Hypothalamus (tissue), 51 donors: ENCODE results near the gene UBE2QL1.

Experiments used
- DNase-seq, 51 donors: peaks; one replicate each; lab custom pipeline; 2025; lab: John Stamatoyannopoulos, UW

UBE2QL1 gene

DNA sequence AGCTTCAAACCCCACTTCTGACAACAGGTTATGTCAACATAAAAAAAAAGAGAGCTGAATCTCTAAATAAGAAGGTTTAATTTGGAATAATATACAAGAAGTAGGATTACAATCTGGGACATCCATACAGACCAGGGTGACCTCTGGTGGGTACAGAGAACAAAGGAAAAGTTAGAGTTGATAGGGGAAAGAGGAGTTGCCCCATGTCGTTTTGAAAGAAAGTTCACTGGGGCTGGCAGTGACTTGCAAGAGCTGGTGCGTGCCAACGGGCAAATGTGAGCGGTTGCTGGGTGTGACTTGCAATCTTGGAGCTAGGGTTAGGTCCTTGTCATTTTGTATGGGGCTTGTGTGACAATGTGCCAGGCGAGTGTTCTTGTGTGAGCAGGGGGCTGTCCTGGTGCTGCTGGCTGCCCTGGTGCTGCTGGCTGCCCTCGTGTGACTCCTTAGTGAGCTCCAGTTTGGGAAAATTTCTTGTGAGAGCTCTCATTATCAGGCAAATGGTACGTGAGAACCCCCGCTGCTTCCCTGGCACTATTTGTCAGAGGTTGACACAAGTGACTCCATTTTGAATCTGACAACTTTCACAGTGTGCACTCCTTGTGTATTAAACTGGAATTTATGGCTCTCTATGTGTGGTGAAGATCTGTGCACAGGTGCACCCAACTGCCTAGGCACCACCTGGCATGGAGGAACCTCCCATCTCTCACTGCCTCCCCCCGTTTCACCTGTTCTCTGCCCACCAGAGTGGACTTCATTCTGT, 69.8 kb downstream of the UBE2QL1 start:
- no peak for DNase-seq

- no peak for DNase-seq
Measured at GRCh38 chr5:6520201-6520600, 71.5 kb downstream of the UBE2QL1 start.

DNA sequence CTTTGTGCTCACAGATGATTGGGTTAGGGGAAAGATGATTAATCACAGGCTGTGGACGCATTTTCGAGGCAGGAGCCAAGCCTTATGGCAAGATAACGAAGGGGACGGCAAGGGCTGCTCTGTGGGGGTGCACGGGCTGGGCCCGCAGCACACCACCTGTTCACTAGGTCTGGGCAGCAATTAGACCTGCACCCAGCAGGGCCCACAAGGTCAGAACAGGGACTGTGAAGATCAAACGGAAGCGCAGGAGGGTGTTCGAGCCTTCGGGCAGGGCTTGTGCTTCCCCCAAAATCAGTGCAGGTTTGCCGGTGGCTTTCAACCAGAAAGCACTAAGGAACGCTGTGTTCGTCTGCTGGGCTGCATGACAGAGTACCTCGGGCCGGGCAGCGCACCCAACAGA, 73.7 kb downstream of the UBE2QL1 start:
- no peak for DNase-seq

DNA sequence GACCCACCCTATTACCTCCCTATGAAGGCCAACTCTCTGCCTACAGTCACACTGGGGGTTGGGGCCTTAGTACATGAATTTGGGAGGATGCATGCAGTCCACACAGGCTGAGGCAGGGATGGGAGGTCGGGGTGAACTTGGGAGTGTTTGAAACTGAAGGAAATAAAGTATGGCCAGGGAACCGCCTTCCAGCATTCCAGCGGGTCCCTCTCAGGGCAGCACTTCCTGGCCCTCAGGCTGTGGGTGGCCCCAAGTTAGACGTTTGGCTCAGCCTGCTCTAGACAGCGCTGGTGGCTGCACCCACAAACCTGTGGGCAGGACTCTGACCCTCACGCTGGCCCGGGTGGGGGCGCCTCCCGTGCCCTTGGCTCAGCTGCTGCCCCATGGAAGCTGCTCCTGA, 74.3 kb downstream of the UBE2QL1 start:
- DNase-seq: no peak

DNA sequence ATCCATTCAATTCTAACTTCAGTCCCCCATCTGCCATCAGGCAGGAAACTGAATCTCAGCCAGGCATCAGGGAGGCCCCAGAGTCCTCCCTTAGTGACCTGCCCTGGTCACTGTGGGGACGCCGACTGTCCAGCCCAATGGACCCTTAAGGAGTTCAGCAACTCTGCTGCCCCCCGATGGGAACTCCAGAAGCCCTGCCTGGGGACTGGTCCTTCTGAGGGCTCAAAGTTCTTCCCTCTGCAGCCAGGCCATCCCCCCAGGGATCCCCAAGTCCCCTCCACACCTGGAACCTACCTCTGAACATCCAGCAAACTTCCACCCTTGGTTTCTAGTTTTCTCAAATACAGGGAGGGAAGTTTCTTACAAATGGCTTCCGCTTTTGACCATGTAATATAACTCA, 76.8 kb downstream of the UBE2QL1 start:
- DNase-seq: no peak

GRCh38 chr5:6525910-6526309, 77.3 kb downstream of the UBE2QL1 start:
- DNase-seq: no peak

DNA sequence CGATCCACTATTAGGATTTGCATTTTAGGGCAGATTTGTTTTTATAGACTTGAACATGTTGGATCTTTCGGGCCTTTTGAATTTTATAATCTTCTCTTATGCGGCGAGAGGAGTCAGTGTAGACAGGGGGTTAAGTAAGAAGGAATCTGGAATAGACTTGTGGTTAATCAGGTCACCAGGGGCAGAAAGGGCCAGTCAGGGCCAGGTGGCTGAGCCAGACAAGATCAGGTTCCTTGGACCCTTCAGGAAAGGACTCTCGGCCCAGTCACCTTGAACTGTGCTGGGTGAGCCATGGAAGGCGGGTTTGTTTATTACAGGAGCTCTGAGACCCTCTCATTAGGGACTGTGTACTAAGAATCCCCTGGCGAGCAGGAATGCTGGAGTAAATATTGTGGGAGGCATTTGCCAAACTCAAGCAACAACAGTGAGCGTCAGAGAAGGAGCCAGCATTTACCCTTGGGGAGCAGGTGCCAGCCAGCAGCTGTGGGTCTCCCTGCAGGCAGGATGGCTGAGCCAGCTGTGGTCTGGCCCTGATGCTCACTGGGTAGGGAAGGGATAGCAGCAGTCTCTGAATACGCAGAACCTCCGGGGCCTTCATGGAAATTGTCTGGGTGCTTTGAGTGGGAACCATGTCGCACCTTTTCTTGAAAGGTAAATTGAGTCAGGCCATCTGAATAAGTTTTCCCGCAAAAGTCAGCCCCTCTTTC, 79.2 kb downstream of the UBE2QL1 start:
- DNase-seq: no peak

DNA sequence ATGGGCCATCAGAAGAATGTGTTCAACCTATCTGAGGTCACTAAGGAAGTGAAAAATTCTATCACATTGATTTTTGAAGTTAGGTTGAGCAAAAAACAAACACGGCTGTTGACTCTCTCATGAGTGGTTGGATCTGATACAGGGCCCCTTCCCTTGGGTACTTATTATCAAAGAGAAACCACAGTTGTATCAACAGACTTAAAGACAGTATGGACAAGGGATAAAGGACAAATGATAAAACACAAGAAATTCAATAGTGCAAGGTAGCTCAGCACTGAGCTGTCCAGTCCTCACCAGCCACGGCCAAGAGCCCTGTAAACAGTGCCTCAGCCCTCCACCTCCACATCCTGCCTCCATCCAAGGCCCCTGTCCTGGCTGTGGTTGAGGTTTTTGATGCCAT, 86.9 kb downstream of the UBE2QL1 start:
- DNase-seq: no peak

DNA sequence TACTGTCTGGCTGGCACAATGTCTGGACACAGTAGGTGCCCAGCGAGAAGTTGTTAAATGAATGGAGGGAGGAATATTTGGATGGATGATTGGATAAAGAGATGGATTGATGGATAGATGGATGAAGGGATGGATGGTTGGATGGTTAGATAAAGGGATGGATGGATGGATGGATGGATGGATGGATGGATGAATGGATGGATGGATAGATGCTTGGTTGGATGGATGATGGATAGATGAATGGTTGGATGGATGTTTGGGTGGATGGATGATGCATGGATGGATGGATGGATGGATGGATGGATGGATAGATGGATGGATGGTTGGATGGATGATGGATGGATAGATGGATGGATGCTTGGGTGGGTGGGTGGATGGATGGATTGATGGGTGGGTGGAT, 90.4 kb downstream of the UBE2QL1 start:
- no peak for DNase-seq

GRCh38 chr5:6540111-6540827, 91.6 kb downstream of the UBE2QL1 start:
- no peak for DNase-seq

DNA sequence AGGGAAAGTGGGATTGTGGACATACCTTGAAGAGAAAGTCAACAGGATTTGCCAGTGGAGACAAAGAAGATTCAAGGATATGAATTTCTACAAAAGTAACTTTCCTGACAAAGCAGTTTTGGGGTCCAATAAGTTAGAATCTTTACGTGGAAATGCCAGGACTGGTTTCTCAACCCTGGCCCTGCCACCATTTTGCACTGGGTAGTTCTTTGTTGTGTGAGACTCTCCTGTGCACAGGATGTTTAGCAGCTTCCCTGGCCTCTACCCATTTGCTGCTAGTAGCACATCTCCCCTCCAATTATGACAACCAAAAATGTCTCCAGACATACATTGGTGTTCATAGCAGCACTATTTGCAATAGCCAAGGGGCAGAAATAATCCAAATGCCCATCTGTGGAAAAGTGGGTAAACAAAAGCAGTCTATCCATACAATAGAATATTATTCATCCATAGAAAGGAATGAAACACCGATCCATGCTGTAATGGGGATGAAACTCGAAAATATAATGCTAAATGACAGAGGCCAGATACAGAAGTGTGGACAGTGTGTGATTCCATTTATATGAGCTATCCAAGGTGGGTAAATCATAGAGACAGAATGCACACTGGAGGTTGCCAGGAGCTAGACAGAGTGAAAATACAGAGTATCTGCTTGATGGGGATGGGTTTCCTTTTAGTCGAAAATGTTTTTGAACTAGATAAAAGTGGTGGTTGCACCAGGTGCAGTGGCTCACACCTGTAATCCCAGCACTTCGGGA, 92.8 kb downstream of the UBE2QL1 start:
- DNase-seq: no peak

DNA sequence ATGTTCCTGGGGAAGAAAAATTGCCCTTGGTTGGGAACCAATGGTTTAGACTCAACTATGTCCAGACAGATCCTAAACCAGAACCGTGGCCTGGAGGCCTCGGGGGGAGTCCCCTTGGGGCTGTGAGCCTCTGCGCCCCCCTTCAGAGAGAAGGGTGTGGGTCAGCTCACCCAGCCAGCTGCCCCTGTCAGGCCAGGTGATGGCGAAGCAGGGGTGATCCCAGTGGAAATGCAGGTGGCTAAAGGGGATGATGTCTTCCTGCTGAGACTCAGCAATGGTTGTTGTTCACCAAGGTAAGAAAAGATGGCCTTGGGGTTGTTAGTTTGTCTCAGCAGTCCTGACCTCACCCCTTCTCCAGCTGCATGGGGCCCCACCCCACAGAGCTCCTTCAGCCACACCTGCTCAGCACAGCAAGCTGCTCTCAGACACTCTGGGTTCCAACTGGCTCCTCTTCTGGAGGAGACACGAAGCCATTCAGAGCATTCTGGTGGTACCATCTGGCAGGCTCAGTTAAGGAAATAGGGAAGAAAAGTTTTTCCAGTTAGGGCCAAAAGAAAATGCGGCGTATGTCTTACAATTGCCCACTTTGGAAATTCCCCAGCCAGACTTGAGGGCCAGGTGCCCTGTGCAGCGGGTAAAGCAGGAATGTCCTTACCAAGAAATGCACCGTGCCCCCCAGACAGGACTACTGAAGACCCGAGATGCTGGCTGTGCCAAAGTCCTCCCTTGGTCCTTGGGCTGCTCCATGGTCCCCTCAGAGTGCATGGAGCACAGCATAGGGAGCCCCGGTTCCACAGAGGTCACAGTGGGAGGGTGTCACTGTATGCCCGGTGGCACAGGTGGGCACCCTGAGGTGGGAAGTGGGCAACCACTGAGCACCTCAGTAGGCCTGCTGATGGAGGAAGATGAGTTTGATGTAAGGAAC, 94.0 kb downstream of the UBE2QL1 start:
- no peak for DNase-seq

GRCh38 chr5:6543346-6543730, 94.7 kb downstream of the UBE2QL1 start:
- no peak for DNase-seq

GRCh38 chr5:6543830-6544560, 95.3 kb downstream of the UBE2QL1 start:
- no peak for DNase-seq
